Measurements from ENCODE around the gene SPAG5.

SPAG5 gene

DNA sequence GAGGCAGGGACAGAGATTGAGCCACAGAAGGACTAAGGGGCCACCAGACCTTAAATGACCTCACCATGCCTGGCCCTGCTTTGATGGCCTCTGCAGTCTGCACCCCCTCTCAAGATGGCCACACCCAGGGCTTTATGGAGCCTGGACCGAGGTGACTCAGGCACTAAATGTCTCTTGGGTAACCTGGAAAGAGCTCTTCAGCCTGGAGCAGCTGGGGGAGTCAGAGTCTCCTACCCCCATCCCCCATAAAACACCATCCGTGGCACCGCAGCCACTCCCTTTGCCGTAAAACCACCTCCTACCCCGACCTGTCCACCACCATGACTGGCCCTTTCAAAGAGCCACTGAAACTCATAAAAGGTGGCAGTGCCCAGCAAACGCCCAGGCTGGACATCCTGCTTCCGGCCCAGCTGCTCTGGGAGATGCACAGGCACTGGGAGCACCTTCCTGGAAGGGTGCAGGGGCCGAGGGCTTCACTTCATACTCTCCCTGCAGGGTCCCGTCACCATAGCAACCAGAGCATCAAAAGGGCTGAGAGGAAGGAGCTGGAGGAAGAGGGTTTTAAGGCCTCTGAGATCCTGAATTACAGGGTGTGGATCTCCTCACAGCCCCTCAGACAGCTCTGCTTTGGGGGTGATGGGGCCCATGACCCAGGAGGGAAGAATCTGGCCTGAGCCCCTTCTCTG lies 70.4 kb downstream of the SPAG5 start:
- Histone ChIP-seq H3K27ac (no peak overlapping the region), H3K4me3 (no peak overlapping the region)
- no peak for DNase-seq (ENCODE audit: low spot score)
- TF ChIP-seq, protein P1, sequence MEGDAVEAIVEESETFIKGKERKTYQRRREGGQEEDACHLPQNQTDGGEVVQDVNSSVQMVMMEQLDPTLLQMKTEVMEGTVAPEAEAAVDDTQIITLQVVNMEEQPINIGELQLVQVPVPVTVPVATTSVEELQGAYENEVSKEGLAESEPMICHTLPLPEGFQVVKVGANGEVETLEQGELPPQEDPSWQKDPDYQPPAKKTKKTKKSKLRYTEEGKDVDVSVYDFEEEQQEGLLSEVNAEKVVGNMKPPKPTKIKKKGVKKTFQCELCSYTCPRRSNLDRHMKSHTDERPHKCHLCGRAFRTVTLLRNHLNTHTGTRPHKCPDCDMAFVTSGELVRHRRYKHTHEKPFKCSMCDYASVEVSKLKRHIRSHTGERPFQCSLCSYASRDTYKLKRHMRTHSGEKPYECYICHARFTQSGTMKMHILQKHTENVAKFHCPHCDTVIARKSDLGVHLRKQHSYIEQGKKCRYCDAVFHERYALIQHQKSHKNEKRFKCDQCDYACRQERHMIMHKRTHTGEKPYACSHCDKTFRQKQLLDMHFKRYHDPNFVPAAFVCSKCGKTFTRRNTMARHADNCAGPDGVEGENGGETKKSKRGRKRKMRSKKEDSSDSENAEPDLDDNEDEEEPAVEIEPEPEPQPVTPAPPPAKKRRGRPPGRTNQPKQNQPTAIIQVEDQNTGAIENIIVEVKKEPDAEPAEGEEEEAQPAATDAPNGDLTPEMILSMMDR (IDR thresholded peaks at IDR 0.05): no peak

GRCh38 chr17:28527859-28528258 lies 71.0 kb downstream of the SPAG5 start:
- Histone ChIP-seq H3K27ac (no peak overlapping the region), H3K4me3 (no peak overlapping the region)
- TF ChIP-seq, protein P1 (IDR thresholded peaks at IDR 0.05): no peak

More at GRCh38 chr17:28527859-28528258, 71.0 kb downstream of the SPAG5 start:
- DNase-seq (ENCODE audit: low spot score): no peak
